Natural killer cell (primary cell): ENCODE data around the gene INTS3. TPM values are rescaled to one million over a fixed set of nuclear protein-coding genes. Genes with fewer than 3 reads are reported as not detected.

Experiments
- ATAC-seq, 3 donors: fragments of 150-1000 bp in 2 of 3; fragments of 200-7000 bp in 1 of 3; cut with Tn5 transposase; 1 replicate in 1 of 3; 2 replicates in 2 of 3; pipeline ENCODE4 v1.10.0; 2021; ENCODE audit warnings: mild to moderate bottlenecking in 2 of 3, moderate library complexity in 2 of 3
- DNase-seq, 2 donors: peaks; one replicate each; pipeline versions ENCODE4 v3.0.0 to v3.0.0-alpha.2; 2013 to 2021; ENCODE audit warnings: mixed read lengths in 1 of 2
- H3K27ac ChIP-seq: one replicate; pipeline ENCODE4 v1.5.1; 2013; ENCODE audit warnings: mild to moderate bottlenecking, low read length
- H3K27me3 ChIP-seq: one replicate; pipeline ENCODE4 v1.6.1; 2013; ENCODE audit warnings: low read length; ENCODE audit not compliant: control insufficient read depth, insufficient read depth
- H3K36me3 ChIP-seq: one replicate; pipeline ENCODE4 v1.6.1; 2013; ENCODE audit warnings: low read length; ENCODE audit not compliant: control insufficient read depth, insufficient read depth
- H3K4me1 ChIP-seq: one replicate; pipeline ENCODE4 v1.6.1; 2013; ENCODE audit warnings: low read length; ENCODE audit not compliant: control insufficient read depth, insufficient read depth
- H3K4me3 ChIP-seq: one replicate; pipeline ENCODE4 v1.5.1; 2013; ENCODE audit warnings: low read length
- H3K9me3 ChIP-seq: one replicate; pipeline ENCODE4 v1.6.1; 2013; ENCODE audit warnings: low read length; ENCODE audit not compliant: control insufficient read depth, insufficient read depth
- H3K27ac Mint-ChIP-seq, 2 donors: one replicate each; pipeline ENCODE4 v1.8.0; 2022; ENCODE audit warnings: mild to moderate bottlenecking in 2 of 2, mixed read lengths in 2 of 2, moderate library complexity in 1 of 2
- H3K27me3 Mint-ChIP-seq, 2 donors: one replicate each; pipeline ENCODE4 v1.8.0; 2022; ENCODE audit warnings: low read depth in 2 of 2, mixed read lengths in 2 of 2
- H3K36me3 Mint-ChIP-seq: one replicate; pipeline ENCODE4 v1.8.0; 2022; ENCODE audit warnings: mixed read lengths
- H3K4me1 Mint-ChIP-seq, 2 donors: one replicate each; pipeline ENCODE4 v1.8.0; 2022; ENCODE audit warnings: mixed read lengths in 2 of 2
- H3K4me3 Mint-ChIP-seq: one replicate; pipeline ENCODE4 v1.8.0; 2022; ENCODE audit warnings: mild to moderate bottlenecking, moderate library complexity, mixed read lengths
- H3K9me3 Mint-ChIP-seq, 2 donors: one replicate each; pipeline ENCODE4 v1.8.0; 2022; ENCODE audit warnings: mixed read lengths in 2 of 2
- WGBS: methylation state at CpG from one replicate; pipeline ENCODE4 v1.1.7; 2013; ENCODE audit warnings: missing lambda C conversion rate; ENCODE audit not compliant: insufficient coverage; 5-methylcytosine and 5-hydroxymethylcytosine counted together
- intact Hi-C: fragments of 100-400 bp; cut with micrococcal nuclease; formaldehyde crosslinking; loops from one replicate; pipeline ENCODE4 v1.14.2; 2022
- total RNA-seq, 4 donors: library from RNA; stranded (reverse); fragments of 120-200 nt in 1 of 4; gene quantifications; one replicate each; pipeline versions ENCODE4 v1.2.3 to v1.2.4, GENCODE V29; 2013 to 2022
- TF ChIP-seq, protein P1 (sequence below): fragments of 200-600 bp; IDR thresholded peaks from one replicate; pipeline ENCODE4 v1.8.0; 2022; ENCODE audit warnings: antibody characterized with exemption

The INTS3 gene
- total RNA-seq, 3 donors from 2014 or later (not counting 1 experiment from before 2014, with no cell fraction given): 44.3 to 55.3 (median 44.5) TPM

- ATAC-seq: no peak
- H3K4me3 Mint-ChIP-seq: no peak overlapping the region
- H3K4me1 Mint-ChIP-seq: peaks cover 6 to 12% of the 10 kb centered on the region in 2 donors
- TF ChIP-seq, protein P1, sequence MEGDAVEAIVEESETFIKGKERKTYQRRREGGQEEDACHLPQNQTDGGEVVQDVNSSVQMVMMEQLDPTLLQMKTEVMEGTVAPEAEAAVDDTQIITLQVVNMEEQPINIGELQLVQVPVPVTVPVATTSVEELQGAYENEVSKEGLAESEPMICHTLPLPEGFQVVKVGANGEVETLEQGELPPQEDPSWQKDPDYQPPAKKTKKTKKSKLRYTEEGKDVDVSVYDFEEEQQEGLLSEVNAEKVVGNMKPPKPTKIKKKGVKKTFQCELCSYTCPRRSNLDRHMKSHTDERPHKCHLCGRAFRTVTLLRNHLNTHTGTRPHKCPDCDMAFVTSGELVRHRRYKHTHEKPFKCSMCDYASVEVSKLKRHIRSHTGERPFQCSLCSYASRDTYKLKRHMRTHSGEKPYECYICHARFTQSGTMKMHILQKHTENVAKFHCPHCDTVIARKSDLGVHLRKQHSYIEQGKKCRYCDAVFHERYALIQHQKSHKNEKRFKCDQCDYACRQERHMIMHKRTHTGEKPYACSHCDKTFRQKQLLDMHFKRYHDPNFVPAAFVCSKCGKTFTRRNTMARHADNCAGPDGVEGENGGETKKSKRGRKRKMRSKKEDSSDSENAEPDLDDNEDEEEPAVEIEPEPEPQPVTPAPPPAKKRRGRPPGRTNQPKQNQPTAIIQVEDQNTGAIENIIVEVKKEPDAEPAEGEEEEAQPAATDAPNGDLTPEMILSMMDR: no peak
- intact Hi-C loops: no loop called here
- no peak overlapping the region for H3K4me3 ChIP-seq
- H3K36me3 Mint-ChIP-seq: peaks cover 30% of the 10 kb centered on the region
- no peak for DNase-seq
- peaks cover 68% of the 10 kb centered on the region for H3K36me3 ChIP-seq
- H3K27ac ChIP-seq: no peak overlapping the region
- H3K27me3 Mint-ChIP-seq: no peaks in the 10 kb centered on the region
- H3K4me1 ChIP-seq: peaks cover 3% of the 10 kb centered on the region
- H3K9me3 ChIP-seq: no peaks in the 10 kb centered on the region
- H3K9me3 Mint-ChIP-seq: no peaks in the 10 kb centered on the region
- 95% methylated on average over 13 of the region's 13 CpGs for WGBS
- H3K27ac Mint-ChIP-seq: no peak overlapping the region
- H3K27me3 ChIP-seq: no peaks in the 10 kb centered on the region
Measured at GRCh38 chr1:153746174-153746573, 18.3 kb downstream of the INTS3 start.

DNA sequence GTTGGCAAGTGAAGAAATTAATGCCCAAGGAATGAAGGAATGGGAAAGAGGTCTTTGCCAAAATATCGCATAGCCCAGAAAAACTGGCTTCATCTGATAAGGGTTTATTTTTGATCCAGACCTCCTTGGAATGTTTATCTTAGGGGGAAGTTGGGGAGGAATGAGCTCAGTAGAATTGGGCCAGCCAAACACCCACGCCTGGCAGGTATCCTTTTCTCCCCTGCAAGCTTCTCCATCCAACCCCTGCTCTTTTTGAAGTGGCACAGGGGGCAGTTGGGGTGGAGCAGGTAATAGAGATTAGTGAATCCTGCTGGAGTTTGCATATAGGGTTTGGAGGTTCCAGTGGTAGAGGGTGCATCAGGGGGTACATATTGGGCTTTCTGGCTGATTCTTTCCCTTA is 21.1 kb downstream of the INTS3 start:
- no peaks in the 10 kb centered on the region for H3K9me3 ChIP-seq
- intact Hi-C loops: loop anchor here (1.0 kb wide), 2 partner anchors 72 to 238 kb away; no protein-coding TSS in a partner anchor
- H3K4me1 ChIP-seq: no peaks in the 10 kb centered on the region
- peak overlapping the region in 1 of 2 donors; percentile 39 for H3K27ac Mint-ChIP-seq
- no peaks in the 10 kb centered on the region for H3K27me3 Mint-ChIP-seq
- H3K4me3 ChIP-seq: no peak overlapping the region
- ATAC-seq (no peak), DNase-seq (no peak)
- peaks cover 6 to 7% of the 10 kb centered on the region in 2 donors for H3K4me1 Mint-ChIP-seq
- H3K36me3 ChIP-seq: peaks cover 67% of the 10 kb centered on the region
- no peak overlapping the region for H3K27ac ChIP-seq
- H3K36me3 Mint-ChIP-seq: peaks cover 17% of the 10 kb centered on the region
- no peak overlapping the region for H3K4me3 Mint-ChIP-seq
- H3K27me3 ChIP-seq: no peaks in the 10 kb centered on the region
- H3K9me3 Mint-ChIP-seq: no peaks in the 10 kb centered on the region
- TF ChIP-seq, protein P1: no peak
- WGBS: 83% methylated on average over 2 of the region's 2 CpGs

DNA sequence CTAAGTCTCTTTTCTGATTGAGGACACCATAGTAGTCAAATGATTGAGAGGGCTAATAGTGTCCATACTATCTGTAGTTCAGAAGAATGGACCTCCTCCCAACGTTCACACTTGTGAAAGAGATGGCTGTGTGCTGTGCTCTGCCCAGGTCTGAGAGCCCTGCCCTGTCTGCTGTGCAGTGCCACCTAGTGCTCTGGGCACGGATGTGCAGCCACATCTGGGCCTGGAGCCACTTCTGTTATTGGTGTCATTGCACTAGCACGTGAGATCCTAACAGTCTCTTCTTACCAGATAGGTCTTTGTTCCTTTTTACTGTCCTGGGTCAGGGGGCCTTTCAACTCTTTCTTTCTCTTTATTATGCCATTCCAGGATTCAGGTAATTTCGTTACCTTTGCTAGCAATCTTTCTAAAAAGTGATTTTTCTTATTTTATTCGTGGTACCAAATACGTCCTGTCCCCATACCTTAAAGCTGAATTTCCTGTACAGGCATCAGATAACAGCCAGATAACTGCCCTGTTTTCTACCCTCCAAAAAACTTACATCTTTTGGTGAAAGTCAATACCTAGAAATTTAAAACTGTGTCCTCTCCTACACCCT is 21.7 kb downstream of the INTS3 start:
- Mint-ChIP-seq H3K4me1 (peaks cover 6 to 7% of the 10 kb centered on the region in 2 donors), H3K36me3 (peaks cover 17% of the 10 kb centered on the region), H3K4me3 (no peak overlapping the region), H3K27me3 (no peaks in the 10 kb centered on the region), H3K27ac (peak overlapping the region in 1 of 2 donors; percentile 23), H3K9me3 (no peaks in the 10 kb centered on the region)
- Histone ChIP-seq H3K4me3 (no peak overlapping the region), H3K36me3 (peaks cover 67% of the 10 kb centered on the region), H3K4me1 (no peaks in the 10 kb centered on the region), H3K27ac (no peak overlapping the region), H3K27me3 (no peaks in the 10 kb centered on the region), H3K9me3 (no peaks in the 10 kb centered on the region)
- WGBS: 45% methylated on average over 6 of the region's 6 CpGs
- TF ChIP-seq, protein P1: peak; percentile 86
- intact Hi-C loops: loop anchor here (1.0 kb wide), 2 partner anchors 72 to 238 kb away; no protein-coding TSS in a partner anchor
- ATAC-seq (peak; percentile 100), DNase-seq (peak; percentile 66 to 86)
